GM18502 (cell line): ENCODE measurements around the gene CACNA1D.

Experiments
- ATAC-seq: cut with Tn5 transposase; IDR thresholded peaks from one replicate; pipeline ENCODE4 v1.9.1; 2021; ENCODE audit warnings: mild to moderate bottlenecking; ENCODE audit not compliant: unreplicated experiment, poor library complexity

CACNA1D gene

DNA sequence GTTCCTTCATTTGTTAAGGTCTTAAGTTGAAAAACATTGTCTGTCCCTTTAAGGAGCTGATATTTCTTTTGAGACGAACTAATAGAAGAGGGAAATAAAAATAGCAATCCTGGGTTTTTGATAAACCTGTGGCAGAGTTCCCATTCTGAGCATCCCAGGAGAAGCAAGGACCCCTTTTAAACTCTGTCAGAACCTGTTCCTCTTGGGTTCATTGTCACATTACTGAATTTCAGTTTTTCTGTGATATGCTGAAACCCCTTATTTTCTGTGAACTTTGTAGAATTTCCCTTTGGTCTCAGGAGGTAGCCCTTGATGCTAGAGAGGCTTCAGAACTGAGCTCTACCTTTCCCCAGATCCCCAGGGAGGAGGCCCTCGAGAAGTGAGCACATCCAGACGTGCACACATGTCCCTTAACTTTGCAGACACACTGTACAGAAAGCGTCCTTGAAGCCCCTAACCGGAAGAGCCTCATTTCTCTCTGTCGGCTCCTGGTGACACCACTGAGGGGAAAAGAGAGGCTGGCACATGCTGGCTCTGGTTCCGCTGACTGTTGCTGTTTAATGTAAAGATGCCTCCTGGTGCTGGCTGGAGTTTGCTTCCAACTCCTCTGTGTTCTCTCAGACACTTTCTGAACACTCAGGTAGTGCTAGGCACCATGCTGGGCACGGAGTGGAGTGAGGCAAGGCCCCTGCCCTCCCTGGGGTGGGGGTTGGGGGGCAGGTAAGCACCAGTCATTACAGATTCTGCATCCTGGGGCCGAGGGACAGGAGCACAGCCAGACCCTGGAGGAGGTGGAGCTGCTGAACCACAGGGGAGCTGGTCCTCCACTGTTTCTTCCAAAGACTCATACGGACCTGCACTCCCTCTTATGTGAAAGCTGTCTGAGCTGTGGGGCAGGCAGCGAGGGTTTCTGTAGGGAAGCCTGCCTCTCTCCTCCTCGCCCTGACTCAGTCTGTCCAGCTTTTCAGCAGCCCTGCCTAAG lies 274.4 kb downstream of the CACNA1D start:
- no peak for ATAC-seq

- ATAC-seq, result no peak
Observed at GRCh38 chr3:53772562-53772961, 278.2 kb downstream of the CACNA1D start.

DNA sequence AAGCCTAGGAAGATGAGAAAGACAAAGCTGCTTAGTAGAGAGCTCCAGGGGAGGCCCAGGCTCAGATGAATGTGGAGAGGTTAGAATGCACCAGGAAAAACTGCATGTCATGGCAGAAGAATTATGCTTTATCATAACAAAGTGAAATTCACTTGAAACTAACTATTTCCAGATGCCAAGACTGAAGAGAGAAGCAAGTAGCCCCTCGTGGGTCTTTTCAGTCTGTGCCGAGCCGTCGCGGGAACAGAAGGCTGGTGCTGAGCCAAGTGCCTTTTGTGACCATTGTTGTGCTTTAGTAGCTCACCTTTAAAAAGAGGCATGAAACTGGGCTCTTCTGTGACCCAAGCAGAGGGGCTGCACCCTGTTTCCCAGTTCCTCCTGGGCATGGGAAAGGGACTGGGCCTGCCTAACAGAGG lies 278.6 kb downstream of the CACNA1D start:
- no peak for ATAC-seq

DNA sequence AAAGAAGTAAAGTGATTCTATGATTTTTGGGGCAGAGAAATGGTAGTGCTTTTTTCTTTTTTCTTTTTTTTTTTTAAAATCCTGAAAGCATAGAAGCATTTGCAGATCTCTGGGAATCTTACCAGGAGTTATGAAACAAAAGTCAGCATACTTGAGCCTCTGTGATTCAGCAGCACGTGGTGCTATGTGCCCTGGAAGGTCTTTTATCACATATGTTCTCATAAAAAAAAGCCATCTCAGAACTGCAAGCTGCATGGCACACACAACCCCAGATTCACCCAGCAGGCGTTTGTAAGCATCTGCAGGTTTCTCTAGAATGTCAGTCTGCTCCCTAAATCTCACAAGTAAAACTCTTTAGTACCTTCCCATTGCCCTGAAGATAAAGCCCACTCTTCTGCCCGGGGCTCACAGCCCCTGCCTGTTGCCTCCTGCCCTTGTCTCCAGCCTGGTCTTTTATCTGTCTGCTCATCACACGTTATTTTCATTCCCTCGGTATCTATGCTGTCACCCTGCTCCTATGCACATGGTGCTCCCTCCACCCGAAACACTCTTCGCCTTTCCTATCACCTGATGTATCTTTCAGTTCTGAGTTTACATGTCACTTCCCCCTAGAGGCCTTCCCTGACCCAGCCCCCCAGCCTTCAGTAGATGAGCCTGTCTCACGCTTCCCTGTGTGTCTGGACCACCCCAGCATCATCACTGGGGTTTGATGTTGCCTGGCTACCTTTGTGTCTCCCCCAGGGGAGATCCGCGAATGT lies 279.4 kb downstream of the CACNA1D start:
- ATAC-seq, result peak; percentile 91

DNA sequence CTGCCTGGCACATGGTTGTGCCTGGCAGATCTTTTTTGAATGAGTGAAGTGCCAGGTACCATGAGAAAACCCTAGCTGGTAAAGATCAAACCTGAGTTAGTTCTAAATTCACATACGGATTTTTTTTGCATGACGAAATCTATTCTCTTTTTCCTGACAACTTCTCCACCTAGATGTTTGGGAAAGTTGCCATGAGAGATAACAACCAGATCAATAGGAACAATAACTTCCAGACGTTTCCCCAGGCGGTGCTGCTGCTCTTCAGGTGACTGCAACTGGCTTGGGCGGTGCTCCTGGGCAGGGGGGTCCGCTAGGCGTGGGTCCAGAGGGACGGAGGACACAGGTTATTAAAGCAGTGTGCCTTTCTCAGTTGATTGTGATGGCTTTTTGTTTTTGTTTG lies 280.0 kb downstream of the CACNA1D start:
- ATAC-seq, result no peak

DNA sequence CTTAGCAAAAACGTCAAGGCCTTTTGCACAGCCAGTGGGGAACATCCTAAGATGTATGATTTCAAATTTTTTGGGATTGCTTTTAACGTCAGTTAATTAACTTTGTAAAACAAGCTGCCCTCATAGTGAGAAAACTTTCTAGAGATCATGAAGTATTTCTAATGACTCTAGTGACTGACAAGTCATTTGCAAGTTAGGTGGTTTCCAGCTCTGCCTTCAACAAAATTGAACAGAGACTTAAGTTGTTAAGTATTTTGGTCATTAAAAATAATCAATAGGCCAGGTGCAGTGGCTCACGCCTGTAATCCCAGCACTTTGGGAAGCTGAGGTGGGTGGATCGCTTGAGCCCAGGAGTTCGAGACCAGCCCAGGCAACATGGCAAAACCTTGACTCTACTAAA lies 280.6 kb downstream of the CACNA1D start:
- no peak for ATAC-seq

DNA sequence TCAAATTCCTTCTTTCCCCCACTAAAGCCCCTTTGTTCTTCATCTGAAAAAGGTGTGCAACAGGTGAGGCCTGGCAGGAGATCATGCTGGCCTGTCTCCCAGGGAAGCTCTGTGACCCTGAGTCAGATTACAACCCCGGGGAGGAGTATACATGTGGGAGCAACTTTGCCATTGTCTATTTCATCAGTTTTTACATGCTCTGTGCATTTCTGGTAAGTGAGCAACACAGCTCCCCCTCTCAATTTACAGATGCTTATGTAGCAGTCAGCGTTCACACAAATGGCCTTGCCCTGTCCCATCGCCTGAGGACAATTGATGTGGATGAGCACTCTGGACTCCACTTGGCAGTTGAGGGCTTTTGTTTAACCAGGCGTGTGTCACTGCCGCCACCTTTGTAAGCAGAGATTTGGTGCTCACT lies 281.4 kb downstream of the CACNA1D start:
- ATAC-seq, result no peak

DNA sequence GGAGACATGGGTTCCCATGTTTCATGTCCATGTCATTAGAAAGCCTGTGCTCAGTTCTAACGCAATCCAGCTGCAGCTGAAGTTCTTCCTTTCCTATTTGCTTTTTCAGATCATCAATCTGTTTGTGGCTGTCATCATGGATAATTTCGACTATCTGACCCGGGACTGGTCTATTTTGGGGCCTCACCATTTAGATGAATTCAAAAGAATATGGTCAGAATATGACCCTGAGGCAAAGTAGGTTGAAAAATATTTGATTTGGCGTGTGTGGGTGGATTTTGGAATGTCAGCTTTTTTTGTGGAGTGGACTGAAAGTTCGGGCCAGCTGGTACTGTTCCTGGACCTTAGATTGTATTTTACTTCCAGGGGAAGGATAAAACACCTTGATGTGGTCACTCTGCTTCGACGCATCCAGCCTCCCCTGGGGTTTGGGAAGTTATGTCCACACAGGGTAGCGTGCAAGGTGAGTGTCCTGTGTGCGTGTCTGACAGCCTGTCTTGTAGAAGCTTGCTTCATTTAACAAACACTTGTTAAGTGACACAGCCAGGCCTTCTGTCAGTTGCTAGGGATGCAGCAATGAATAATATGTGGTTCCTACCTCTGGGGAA lies 282.2 kb downstream of the CACNA1D start:
- ATAC-seq, result no peak

DNA sequence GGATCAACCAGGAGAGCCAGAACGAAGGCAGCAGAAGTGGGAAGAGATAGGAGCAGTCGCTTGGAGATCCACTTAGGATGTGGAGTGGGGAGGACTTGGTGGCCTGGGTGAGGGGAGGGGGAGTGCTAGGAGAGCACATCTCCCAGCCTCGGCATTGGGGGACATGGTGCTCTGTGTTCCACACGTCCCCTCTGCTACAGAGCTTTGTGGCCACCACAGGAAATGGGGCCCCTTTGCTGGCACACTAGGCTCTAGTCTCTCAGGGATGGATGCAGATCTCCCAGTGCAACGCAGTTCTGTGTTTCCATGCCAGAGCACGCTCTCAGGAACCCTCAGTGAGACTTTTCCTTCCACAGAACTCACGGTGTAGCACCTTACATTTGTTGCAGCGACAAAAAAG lies 283.1 kb downstream of the CACNA1D start:
- ATAC-seq, result no peak

DNA sequence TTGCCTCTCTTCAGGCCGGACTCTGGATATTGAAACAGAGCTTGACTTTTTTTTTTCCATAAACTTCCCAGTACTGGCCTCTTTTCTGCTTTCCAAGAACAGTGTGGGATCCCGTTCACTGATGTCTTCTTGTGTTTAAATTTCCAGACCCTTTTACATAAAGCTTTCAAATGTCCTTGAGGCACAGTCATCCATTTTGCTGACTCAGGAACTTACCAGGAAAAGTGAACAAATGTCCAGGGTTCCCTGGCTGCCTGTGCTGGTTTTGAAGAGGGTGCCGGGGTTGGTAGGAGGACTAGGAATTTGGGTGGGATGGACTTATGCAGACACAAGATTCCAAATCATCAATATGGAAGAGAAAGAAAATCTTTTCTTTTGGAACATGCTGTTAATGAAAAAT lies 283.7 kb downstream of the CACNA1D start:
- no peak for ATAC-seq

GRCh38 chr3:53780171-53780570 lies 285.8 kb downstream of the CACNA1D start:
- ATAC-seq, result no peak

GRCh38 chr3:53780806-53781205 lies 286.4 kb downstream of the CACNA1D start:
- no peak for ATAC-seq

GRCh38 chr3:53787016-53787415 lies 292.6 kb downstream of the CACNA1D start:
- no peak for ATAC-seq

DNA sequence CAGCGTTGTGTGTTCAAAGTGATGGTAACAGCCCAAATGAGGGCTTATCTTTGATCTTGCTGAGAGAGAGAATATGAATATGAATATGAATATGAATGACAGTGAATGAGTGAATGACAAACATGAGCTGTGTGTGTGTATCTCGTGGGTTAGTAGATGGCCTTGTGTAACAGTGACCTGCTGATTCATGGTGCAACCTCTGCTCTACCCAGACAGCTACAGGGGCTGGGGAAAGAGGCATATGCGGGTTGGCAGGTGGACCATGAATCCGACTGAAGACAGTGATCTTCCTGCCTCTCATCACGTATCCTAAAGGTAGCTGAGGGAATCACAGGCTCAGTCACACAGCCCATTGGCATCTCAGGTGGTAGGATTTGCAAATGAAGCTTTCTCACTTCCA lies 293.6 kb downstream of the CACNA1D start:
- no peak for ATAC-seq

GRCh38 chr3:53789459-53789858 lies 295.0 kb downstream of the CACNA1D start:
- no peak for ATAC-seq

DNA sequence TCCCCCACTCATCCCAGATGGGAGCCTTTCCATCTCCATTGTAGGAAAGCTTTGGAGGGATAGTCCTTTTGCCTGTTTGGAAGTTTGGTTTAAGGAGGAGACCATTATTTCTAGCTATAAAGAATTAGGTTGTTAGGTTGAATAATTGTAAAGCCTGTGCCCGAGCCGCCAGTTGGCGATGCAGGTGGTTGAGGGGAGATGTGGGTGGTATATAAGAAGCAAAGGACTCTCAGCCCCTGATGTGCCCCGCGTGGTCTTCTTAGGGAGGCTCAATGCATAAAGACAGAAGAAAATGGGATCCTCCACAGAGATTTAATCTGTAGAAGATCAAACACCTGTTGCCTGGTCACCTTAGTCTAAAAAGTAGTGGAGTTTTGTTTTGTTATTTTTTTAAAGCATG lies 296.1 kb downstream of the CACNA1D start:
- no peak for ATAC-seq

- no peak for ATAC-seq
Observed at GRCh38 chr3:53791317-53791716, 296.9 kb downstream of the CACNA1D start.

GRCh38 chr3:53792866-53793265 lies 298.5 kb downstream of the CACNA1D start:
- ATAC-seq, result no peak

DNA sequence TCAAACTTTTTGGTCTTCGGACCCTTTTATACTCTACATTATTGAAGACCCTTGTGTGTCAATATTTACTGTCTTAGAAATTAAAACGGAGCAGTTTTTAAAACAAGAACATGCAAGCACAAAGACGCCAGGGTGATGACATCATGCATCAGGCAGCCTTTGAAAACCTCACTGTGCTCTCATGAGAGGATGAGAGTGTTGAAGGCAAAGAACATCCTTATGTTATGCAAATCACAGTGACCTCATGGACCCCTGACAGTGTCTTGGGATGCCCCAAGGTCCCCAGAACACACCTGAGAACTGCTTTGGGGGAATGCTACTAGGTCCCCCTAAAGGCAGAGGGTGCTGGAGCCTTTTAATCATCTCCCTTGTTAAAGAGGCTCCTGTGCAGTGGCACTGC lies 300.2 kb downstream of the CACNA1D start:
- ATAC-seq, result no peak

DNA sequence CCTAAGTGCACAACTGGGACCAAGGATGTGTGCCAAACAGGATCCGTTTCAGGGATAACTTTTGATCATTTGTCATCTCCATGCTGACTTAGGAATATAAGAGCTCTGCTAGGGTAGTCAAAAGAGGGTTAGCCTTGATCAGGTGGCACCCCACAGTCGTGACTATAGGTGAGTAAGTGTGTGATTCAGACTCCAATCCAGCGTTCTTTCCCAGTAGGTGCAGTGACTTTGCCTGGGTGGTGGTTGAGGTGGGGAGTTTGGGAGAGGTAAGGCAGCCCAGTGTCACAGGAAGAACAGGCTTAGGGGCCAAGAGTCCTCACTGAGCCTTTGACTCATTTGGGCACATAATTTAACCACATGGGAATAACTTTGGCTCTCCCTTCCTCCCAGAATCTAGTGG lies 300.8 kb downstream of the CACNA1D start:
- no peak for ATAC-seq
